T-helper 1 cell treated with Interleukin-12 subunit alpha and Interleukin-12 subunit beta and Interleukin-4 antibody, amounts not matched to agents 30 μg/mL and 1 μg/mL, for 36 hours (primary cell): ENCODE measurements around the gene ATP6V0C.

Source experiments
- H3K27ac Mint-ChIP-seq: one replicate; pipeline ENCODE4 v1.8.0; 2021; ENCODE audit warnings: mild to moderate bottlenecking, mixed read lengths
- H3K27me3 Mint-ChIP-seq: one replicate; pipeline ENCODE4 v1.8.0; 2021; ENCODE audit warnings: low read depth, mixed read lengths
- H3K36me3 Mint-ChIP-seq: one replicate; pipeline ENCODE4 v1.8.0; 2021; ENCODE audit warnings: low read depth, mixed read lengths
- H3K4me1 Mint-ChIP-seq: one replicate; pipeline ENCODE4 v1.8.0; 2021; ENCODE audit warnings: low read depth, mixed read lengths
- H3K4me3 Mint-ChIP-seq: one replicate; pipeline ENCODE4 v1.8.0; 2021; ENCODE audit warnings: mild to moderate bottlenecking, moderate library complexity, mixed read lengths
- H3K9me3 Mint-ChIP-seq: one replicate; pipeline ENCODE4 v1.8.0; 2021; ENCODE audit warnings: mixed read lengths

ATP6V0C gene

DNA sequence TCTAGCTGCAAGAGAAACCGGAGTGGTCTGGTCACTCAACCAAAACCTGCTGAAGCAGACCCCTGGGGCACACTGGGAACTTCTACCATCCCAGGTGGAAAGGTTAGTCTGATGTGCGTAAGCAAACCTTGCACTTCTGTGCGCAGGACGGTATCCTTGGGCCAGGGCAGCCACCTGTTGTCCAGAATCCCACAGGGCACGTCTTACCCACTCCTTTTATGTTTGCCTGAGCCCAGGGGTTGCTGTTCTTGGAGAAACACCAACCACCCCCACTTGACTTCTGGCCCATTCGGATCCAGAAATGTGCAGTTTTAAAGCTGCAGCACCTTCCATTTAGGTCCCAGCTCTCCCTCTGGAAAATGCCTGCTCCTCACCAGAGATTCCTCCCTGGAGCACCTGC is 20.1 kb upstream of the ATP6V0C start:
- no peaks in the 10 kb centered on the region for H3K27me3 Mint-ChIP-seq
- no peaks in the 10 kb centered on the region for H3K4me1 Mint-ChIP-seq
- no peak overlapping the region for H3K27ac Mint-ChIP-seq
- no peak overlapping the region for H3K4me3 Mint-ChIP-seq
- no peaks in the 10 kb centered on the region for H3K36me3 Mint-ChIP-seq
- no peaks in the 10 kb centered on the region for H3K9me3 Mint-ChIP-seq

- H3K9me3 Mint-ChIP-seq = no peaks in the 10 kb centered on the region
- H3K36me3 Mint-ChIP-seq = no peaks in the 10 kb centered on the region
- H3K27ac Mint-ChIP-seq = no peak overlapping the region
- H3K4me1 Mint-ChIP-seq = no peaks in the 10 kb centered on the region
- no peak overlapping the region for H3K4me3 Mint-ChIP-seq
- H3K27me3 Mint-ChIP-seq = no peaks in the 10 kb centered on the region
Measured at GRCh38 chr16:2494616-2495015, 19.1 kb upstream of the ATP6V0C start.

- Mint-ChIP-seq H3K27ac (no peak overlapping the region), H3K27me3 (no peaks in the 10 kb centered on the region), H3K9me3 (no peaks in the 10 kb centered on the region), H3K36me3 (no peaks in the 10 kb centered on the region), H3K4me3 (no peak overlapping the region), H3K4me1 (no peaks in the 10 kb centered on the region)
Measured at GRCh38 chr16:2495041-2495440, 18.7 kb upstream of the ATP6V0C start.

GRCh38 chr16:2496223-2497115 is 17.3 kb upstream of the ATP6V0C start:
- Mint-ChIP-seq H3K9me3 (no peaks in the 10 kb centered on the region), H3K27me3 (no peaks in the 10 kb centered on the region), H3K4me3 (no peak overlapping the region), H3K27ac (no peak overlapping the region), H3K4me1 (no peaks in the 10 kb centered on the region), H3K36me3 (no peaks in the 10 kb centered on the region)

DNA sequence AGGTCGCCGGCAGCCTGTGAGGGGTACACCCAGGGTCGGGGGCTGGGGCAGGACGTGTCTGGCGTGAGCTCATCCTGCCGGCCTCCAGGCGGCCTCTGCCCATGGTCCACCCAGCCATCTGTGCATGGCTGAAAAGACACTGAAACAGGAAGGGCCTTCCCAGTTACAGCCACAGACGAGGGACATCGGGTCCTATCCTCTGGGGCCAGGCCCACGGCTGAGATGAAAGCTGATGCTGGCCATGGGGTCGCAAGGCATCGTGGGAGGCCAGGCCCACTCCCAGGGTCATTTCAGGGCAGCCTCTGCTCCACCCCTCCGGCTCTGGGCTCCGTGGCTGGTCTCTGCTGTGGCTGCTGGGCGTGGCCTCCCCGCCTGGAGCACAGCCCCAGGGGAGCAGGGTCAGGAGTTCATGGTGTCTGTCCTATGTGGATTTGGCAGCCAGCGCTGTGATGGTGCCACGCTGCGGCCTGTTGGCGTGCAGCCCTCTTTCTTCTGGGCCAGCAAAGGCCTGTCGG is 16.6 kb upstream of the ATP6V0C start:
- no peak overlapping the region for H3K4me3 Mint-ChIP-seq
- no peak overlapping the region for H3K27ac Mint-ChIP-seq
- no peaks in the 10 kb centered on the region for H3K4me1 Mint-ChIP-seq
- no peaks in the 10 kb centered on the region for H3K36me3 Mint-ChIP-seq
- no peaks in the 10 kb centered on the region for H3K27me3 Mint-ChIP-seq
- no peaks in the 10 kb centered on the region for H3K9me3 Mint-ChIP-seq

DNA sequence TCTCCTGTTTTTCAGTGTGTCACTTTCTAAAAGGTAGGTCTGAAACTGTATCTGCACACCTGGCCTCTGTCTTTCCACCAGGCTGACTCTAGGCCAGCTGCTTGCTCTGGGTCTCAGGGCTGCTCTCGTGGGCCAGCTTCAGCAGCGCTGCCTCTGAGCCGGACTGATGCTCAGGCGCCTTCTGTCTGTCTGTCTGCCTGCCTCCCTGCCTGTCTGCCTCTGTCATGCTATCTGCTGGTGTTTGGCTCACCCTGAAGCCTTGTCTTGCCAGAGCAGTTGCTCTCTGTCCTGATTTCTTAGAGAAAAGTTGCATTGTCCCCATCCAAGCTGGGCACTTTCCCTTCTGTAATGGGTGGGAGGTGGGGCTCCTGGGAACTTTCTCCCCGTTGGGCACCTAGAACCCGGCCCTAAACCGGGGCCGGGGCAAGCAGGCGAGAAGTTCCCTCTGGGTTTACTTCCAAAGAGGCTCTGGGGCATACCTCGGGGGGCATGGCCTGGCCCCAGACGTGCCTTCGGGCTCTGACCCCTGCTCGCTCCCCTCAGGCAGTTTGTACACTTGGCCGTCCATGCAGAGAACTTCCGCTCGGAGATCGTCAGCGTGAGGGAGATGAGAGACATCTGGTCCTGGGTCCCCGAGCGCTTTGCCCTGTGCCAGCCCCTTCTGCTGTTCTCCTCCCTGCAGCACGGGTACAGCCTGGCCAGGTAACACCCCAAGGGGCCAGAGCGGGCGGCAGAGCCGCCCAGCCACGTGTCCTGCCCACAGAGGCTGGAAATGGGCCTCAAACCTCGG is 15.9 kb upstream of the ATP6V0C start:
- no peaks in the 10 kb centered on the region for H3K4me1 Mint-ChIP-seq
- no peaks in the 10 kb centered on the region for H3K9me3 Mint-ChIP-seq
- no peak overlapping the region for H3K27ac Mint-ChIP-seq
- no peak overlapping the region for H3K4me3 Mint-ChIP-seq
- H3K27me3 Mint-ChIP-seq = no peaks in the 10 kb centered on the region
- H3K36me3 Mint-ChIP-seq = no peaks in the 10 kb centered on the region

DNA sequence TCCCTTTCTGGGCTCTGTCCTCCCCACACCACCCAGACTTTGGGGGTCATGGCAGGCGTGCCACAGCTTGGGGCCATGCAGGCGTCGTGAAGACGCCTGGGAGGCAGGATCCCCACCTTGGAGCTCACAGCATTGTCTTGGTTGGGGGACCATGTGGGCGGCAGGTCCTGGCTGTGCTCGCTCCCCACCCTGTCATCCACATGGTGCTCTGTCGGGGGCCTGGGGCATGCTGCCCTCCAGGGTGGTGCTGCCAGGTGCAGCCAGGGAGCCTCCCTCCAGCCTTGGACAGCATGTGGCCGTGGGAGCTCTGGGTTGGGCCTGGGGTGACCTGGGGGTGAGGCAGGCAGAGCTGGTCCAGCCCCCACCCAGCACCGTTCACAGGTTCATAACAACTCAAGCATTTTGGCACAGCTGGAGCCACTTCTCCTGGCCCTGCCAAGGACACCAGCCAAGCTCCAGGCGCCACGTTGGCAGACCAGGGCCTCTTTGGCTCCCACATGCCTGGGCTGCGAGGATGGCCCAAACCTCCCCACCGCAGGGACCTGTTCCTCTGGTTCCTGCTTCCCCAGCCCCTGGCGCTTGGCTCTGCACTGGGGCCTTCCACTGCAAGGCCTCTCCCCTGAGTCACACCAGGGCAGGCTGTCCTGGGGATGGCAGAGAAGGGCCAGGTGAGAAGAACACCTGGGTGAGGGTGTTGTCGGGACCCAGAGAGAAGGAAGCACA is 15.1 kb upstream of the ATP6V0C start:
- Mint-ChIP-seq H3K27me3 (no peaks in the 10 kb centered on the region), H3K36me3 (no peaks in the 10 kb centered on the region), H3K4me3 (no peak overlapping the region), H3K9me3 (no peaks in the 10 kb centered on the region), H3K27ac (no peak overlapping the region), H3K4me1 (no peaks in the 10 kb centered on the region)

DNA sequence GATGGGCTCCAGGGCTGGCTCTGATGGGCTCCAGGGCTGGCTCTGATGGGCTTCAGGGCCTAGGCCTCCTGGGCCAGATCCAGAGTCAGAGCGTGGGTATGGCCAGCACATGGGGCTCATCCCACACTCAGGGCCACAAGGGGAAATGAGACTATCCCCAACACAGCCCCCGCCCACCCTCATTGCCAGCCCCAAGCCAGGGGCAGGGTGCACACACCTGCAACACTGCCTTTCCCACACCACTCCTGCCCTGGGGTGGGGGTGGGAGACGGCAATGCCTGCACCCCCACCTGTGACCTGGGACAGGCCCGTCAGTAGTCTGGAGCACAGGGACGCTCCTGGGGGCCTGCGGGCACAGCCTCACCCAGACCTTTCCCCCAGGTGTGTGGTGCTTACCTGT is 14.3 kb upstream of the ATP6V0C start:
- Mint-ChIP-seq H3K36me3 (no peaks in the 10 kb centered on the region), H3K9me3 (no peaks in the 10 kb centered on the region), H3K4me1 (no peaks in the 10 kb centered on the region), H3K27me3 (no peaks in the 10 kb centered on the region), H3K4me3 (no peak overlapping the region), H3K27ac (no peak overlapping the region)

GRCh38 chr16:2499890-2500429 is 13.8 kb upstream of the ATP6V0C start:
- Mint-ChIP-seq H3K27me3 (no peaks in the 10 kb centered on the region), H3K36me3 (no peaks in the 10 kb centered on the region), H3K4me3 (no peak overlapping the region), H3K9me3 (no peaks in the 10 kb centered on the region), H3K27ac (no peak overlapping the region), H3K4me1 (no peaks in the 10 kb centered on the region)

- Mint-ChIP-seq H3K27ac (no peak overlapping the region), H3K27me3 (no peaks in the 10 kb centered on the region), H3K4me1 (no peaks in the 10 kb centered on the region), H3K36me3 (no peaks in the 10 kb centered on the region), H3K4me3 (no peak overlapping the region), H3K9me3 (no peaks in the 10 kb centered on the region)
Measured at GRCh38 chr16:2500430-2500917, 13.3 kb upstream of the ATP6V0C start.

DNA sequence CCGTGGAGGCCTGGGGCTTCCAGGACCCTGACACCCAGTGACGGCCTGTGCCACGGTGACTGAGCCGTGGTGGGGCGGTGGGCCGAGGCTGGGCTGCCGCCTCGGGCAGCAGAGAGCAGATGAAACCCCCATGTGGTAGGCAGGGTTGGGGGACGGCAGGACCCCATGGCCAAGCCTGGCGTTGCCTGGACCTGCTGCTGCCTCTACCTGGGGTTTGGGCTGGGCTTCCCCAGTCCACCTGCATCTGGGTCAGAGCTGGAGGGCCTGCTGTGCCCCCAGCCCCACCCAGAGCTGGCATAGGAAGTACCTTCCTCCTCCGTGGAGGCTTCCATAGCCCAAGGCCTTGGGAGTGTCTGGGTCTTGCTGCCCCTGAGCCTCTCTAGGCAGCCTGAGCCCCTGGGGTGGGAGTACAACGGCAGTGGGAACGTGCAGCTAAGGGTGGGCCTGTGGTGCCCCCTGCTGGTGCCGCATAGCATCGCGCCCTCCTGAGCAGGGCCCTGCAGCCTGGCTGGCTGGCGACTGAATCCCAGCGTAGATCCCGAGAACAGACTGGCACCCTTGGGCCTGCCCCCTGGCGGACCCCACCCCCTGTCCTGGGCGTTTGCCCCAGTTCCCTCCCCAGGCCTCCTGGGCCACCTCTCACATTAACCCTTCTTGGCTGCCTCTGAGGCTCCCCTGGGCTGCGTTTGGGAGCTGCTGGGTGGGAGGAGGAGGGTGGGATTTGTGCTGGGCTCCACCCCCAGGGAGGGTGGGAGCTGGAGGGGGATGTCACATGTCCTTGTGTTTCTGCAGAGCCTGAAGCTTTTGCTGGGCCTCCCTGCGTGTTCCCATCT is 12.6 kb upstream of the ATP6V0C start:
- no peaks in the 10 kb centered on the region for H3K36me3 Mint-ChIP-seq

GRCh38 chr16:2501946-2502895 is 11.5 kb upstream of the ATP6V0C start:
- Mint-ChIP-seq H3K36me3 (no peaks in the 10 kb centered on the region), H3K4me1 (no peaks in the 10 kb centered on the region), H3K9me3 (no peaks in the 10 kb centered on the region), H3K27ac (no peak overlapping the region), H3K27me3 (no peaks in the 10 kb centered on the region), H3K4me3 (no peak overlapping the region)

More for the DNA sequence above, 12.6 kb upstream of the ATP6V0C start:
- H3K4me1 Mint-ChIP-seq = no peaks in the 10 kb centered on the region
- no peaks in the 10 kb centered on the region for H3K9me3 Mint-ChIP-seq
- no peaks in the 10 kb centered on the region for H3K27me3 Mint-ChIP-seq
- H3K4me3 Mint-ChIP-seq = no peak overlapping the region
- no peak overlapping the region for H3K27ac Mint-ChIP-seq

DNA sequence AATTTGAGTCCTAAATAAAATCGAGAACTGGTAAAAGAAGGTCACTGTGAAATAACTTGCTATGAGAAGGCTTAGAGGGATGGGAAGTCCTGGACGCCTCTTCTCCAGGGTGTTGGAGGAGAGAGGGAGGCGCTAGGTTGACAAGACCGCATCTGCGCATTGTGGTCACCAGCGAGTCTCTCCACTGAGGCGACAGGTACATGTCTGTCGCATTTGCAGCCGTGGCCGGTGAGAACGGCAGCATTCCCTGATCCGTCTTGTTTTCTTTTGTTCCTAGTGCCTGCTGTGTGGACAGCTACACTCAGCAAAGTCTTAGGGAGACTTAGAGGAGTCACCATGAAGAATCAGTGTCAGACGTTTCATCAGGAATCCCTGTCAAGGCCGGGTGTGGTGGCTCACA is 8.1 kb upstream of the ATP6V0C start:
- Mint-ChIP-seq H3K27ac (no peak overlapping the region), H3K4me3 (no peak overlapping the region), H3K4me1 (no peaks in the 10 kb centered on the region), H3K9me3 (no peaks in the 10 kb centered on the region), H3K36me3 (no peaks in the 10 kb centered on the region), H3K27me3 (no peaks in the 10 kb centered on the region)
